Measurements from ENCODE around the gene ANG. TPM values are rescaled to one million over a fixed set of nuclear protein-coding genes. Genes with fewer than 3 reads are reported as not detected.

Gene ANG
- total and polyA plus RNA-seq, 2 experiments from 2014 or later = 0.83 to 2.7 TPM

GRCh38 chr14:20683125-20683890 is 5.3 kb upstream of the ANG start:
- no peak for TF ChIP-seq CTCF (IDR thresholded peaks at IDR 0.05; ENCODE audit: low read depth, low read length)

GRCh38 chr14:20683891-20684661 is 4.5 kb upstream of the ANG start, which contains the start of gene RNASE4:
Gene RNASE4, plus strand, starts transcription at chr14:20684560. Its CDS starts 14,812 bp downstream, at chr14:20699372.
- TF ChIP-seq CTCF (IDR thresholded peaks at IDR 0.05; ENCODE audit: low read depth, low read length) = no peak
- Histone ChIP-seq H3K27ac (peak within 1 kb of the TSS; percentile 93), H3K4me1 (ENCODE audit: low read depth) (no peaks in the 10 kb centered on the region), H3K9me3 (ENCODE audit: low read depth) (no peaks in the 10 kb centered on the region), H3K4me3 (peak within 1 kb of the TSS; percentile 64), H3K27me3 (no peaks in the 10 kb centered on the region), H3K36me3 (no peaks in the 10 kb centered on the region)
- DNase-seq (ENCODE audit: low read depth in 1 of 2, low spot score in 1 of 2) = peak; percentile 70 to 89

More at GRCh38 chr14:20683125-20683890, 5.3 kb upstream of the ANG start:
- Histone ChIP-seq H3K27ac (peak overlapping the region; percentile 93), H3K27me3 (no peaks in the 10 kb centered on the region), H3K4me3 (peak overlapping the region; percentile 64), H3K4me1 (ENCODE audit: low read depth) (no peaks in the 10 kb centered on the region), H3K36me3 (no peaks in the 10 kb centered on the region), H3K9me3 (ENCODE audit: low read depth) (no peaks in the 10 kb centered on the region)
- peak; percentile 72 to 92 for DNase-seq (ENCODE audit: low read depth in 1 of 2, low spot score in 1 of 2)

DNA sequence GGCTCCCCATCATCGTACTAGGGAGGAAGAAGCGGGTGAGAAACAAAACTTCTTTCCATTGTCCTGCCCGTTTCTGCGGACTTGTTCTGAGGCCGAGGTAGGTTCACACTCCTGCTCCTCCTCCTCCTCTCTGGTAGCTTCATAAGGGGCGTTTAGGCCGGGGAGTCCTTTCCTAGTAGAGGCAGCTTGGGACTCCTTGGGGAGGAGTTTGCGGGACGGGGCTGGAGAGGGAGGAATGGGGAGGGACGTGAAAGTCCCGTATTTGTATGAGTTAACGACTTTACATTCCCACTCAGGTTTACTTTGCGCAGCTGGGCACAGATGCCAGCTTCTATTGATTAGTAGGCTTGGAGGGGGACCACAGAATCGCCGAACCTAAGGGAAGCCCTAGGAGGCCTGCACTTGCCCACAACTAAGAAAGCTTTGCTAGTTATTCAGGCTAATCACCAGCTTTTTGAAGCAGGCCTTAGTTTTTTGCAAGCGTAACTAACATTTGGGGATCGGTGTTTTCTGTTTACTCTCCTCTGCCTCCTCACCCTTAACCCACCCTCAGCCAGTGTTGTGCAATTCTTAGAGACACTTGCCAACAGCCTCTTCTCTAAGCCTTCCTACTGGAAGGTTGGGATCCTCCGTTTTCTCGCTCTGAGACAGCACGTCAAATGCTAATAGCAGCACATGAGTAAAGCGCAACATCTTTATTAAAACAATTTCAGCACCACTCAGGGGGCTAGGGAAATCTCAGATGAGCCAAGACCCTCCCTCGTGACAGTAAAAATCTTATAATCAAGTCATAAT is 3.7 kb upstream of the ANG start:
- no peaks in the 10 kb centered on the region for H3K36me3 ChIP-seq
- peak overlapping the region; percentile 64 for H3K4me3 ChIP-seq
- no peaks in the 10 kb centered on the region for H3K9me3 ChIP-seq (ENCODE audit: low read depth)
- H3K27me3 ChIP-seq = no peaks in the 10 kb centered on the region
- H3K4me1 ChIP-seq (ENCODE audit: low read depth) = no peaks in the 10 kb centered on the region
- peak in 1 of 2 donors; percentile 75 for DNase-seq (ENCODE audit: low read depth in 1 of 2, low spot score in 1 of 2)
- H3K27ac ChIP-seq = no peak overlapping the region
- peak; percentile 1 for TF ChIP-seq CTCF (IDR thresholded peaks at IDR 0.05; ENCODE audit: low read depth, low read length)

- no peaks in the 10 kb centered on the region for H3K4me1 ChIP-seq (ENCODE audit: low read depth)
- no peak for DNase-seq (ENCODE audit: low read depth in 1 of 2, low spot score in 1 of 2)
- no peaks in the 10 kb centered on the region for H3K36me3 ChIP-seq
- no peak overlapping the region for H3K27ac ChIP-seq
- H3K9me3 ChIP-seq (ENCODE audit: low read depth) = no peaks in the 10 kb centered on the region
- H3K4me3 ChIP-seq = no peak overlapping the region
- no peaks in the 10 kb centered on the region for H3K27me3 ChIP-seq
- no peak for TF ChIP-seq CTCF (IDR thresholded peaks at IDR 0.05; ENCODE audit: low read depth, low read length)
Measured at GRCh38 chr14:20686386-20687143, 2.0 kb upstream of the ANG start.

All from cardiac muscle cell (in vitro differentiated cells and primary cell).